Chondrocyte (in vitro differentiated cells): ENCODE results near the gene FBXL15. TPM values are rescaled to one million over a fixed set of nuclear protein-coding genes. Genes with fewer than 3 reads are reported as not detected.

Source experiments
- DNase-seq: peaks from one replicate; pipeline ENCODE4 v3.0.0; 2021; ENCODE audit warnings: mixed read lengths, low spot score
- H3K27ac Mint-ChIP-seq: one replicate; pipeline ENCODE4 v1.8.0; 2021; ENCODE audit warnings: mild to moderate bottlenecking, moderate library complexity, mixed read lengths; ENCODE audit not compliant: unreplicated experiment
- H3K27me3 Mint-ChIP-seq: 2 replicates; pipeline ENCODE4 v1.8.0; 2021; ENCODE audit warnings: low read depth, mixed read lengths
- H3K36me3 Mint-ChIP-seq: 2 replicates; pipeline ENCODE4 v1.8.0; 2021; ENCODE audit warnings: low read depth, mixed read lengths
- H3K4me1 Mint-ChIP-seq: 2 replicates; pipeline ENCODE4 v1.8.0; 2021; ENCODE audit warnings: low read depth, mild to moderate bottlenecking, mixed read lengths
- H3K4me3 Mint-ChIP-seq: one replicate; pipeline ENCODE4 v1.8.0; 2021; ENCODE audit warnings: mild to moderate bottlenecking, moderate library complexity, mixed read lengths; ENCODE audit not compliant: unreplicated experiment
- H3K9me3 Mint-ChIP-seq: 2 replicates; pipeline ENCODE4 v1.8.0; 2021; ENCODE audit warnings: low read depth, mixed read lengths
- total RNA-seq: library from RNA; stranded (reverse); gene quantifications from 3 replicates; pipeline ENCODE4 v1.2.1, GENCODE V29; 2021
- TF ChIP-seq, protein P1 (sequence below): fragments of 200-600 bp; sonication (generic); IDR thresholded peaks from 2 replicates; pipeline ENCODE4 v1.5.0; 2021; ENCODE audit warnings: antibody characterized with exemption, mild to moderate bottlenecking, moderate library complexity

Gene FBXL15
- total RNA-seq, 1 donor from 2014 or later = 9.0 TPM

- Mint-ChIP-seq H3K9me3 (no peaks in the 10 kb centered on the region), H3K4me1 (peaks cover 53% of the 10 kb centered on the region), H3K36me3 (peaks cover 8% of the 10 kb centered on the region), H3K27ac (peak overlapping the region; percentile 65), H3K27me3 (no peaks in the 10 kb centered on the region), H3K4me3 (peak overlapping the region; percentile 62)
- TF ChIP-seq, protein P1, sequence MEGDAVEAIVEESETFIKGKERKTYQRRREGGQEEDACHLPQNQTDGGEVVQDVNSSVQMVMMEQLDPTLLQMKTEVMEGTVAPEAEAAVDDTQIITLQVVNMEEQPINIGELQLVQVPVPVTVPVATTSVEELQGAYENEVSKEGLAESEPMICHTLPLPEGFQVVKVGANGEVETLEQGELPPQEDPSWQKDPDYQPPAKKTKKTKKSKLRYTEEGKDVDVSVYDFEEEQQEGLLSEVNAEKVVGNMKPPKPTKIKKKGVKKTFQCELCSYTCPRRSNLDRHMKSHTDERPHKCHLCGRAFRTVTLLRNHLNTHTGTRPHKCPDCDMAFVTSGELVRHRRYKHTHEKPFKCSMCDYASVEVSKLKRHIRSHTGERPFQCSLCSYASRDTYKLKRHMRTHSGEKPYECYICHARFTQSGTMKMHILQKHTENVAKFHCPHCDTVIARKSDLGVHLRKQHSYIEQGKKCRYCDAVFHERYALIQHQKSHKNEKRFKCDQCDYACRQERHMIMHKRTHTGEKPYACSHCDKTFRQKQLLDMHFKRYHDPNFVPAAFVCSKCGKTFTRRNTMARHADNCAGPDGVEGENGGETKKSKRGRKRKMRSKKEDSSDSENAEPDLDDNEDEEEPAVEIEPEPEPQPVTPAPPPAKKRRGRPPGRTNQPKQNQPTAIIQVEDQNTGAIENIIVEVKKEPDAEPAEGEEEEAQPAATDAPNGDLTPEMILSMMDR = no peak
- no peak for DNase-seq
Measured at GRCh38 chr10:102398172-102399020, 22.2 kb upstream of the FBXL15 start.

DNA sequence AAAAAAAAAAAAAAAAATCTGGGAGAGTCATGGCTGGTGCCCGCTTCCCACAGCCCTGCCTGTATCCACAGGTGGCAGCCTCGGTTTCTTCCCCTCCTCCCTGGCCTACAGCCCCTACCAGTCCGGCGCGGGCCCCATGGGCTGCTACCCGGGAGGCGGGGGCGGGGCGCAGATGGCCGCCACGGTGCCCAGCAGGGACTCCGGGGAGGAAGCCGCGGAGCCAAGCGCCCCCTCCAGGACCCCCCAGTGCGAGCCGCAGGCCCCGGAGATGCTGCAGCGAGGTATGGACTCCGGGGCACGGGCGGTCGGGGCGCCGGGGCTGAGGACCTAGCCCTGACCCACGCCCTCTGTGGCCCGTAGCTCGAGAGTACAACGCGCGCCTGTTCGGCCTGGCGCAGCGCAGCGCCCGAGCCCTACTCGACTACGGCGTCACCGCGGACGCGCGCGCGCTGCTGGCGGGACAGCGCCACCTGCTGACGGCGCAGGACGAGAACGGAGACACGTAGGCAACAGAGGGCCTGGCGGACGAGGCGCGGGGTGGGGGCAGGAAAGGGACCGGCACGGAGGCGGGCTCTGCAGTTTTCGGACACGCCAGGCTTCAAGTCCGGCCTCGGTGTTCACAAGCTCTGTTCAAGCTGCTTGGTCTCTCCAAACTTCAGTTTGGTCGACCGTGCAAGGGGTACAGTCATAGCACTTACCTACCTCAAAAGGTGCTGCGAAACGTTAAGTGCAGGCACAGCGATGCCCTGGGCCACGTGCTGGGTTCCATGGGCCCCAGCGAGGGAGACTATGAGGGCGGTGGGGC lies 21.2 kb upstream of the FBXL15 start:
- Mint-ChIP-seq H3K4me1 (peaks cover 48% of the 10 kb centered on the region), H3K27ac (peak overlapping the region; percentile 68), H3K27me3 (no peaks in the 10 kb centered on the region), H3K4me3 (peak overlapping the region; percentile 62), H3K9me3 (no peaks in the 10 kb centered on the region), H3K36me3 (peaks cover 8% of the 10 kb centered on the region)
- DNase-seq = no peak
- TF ChIP-seq, protein P1 = peak; percentile 98

DNA sequence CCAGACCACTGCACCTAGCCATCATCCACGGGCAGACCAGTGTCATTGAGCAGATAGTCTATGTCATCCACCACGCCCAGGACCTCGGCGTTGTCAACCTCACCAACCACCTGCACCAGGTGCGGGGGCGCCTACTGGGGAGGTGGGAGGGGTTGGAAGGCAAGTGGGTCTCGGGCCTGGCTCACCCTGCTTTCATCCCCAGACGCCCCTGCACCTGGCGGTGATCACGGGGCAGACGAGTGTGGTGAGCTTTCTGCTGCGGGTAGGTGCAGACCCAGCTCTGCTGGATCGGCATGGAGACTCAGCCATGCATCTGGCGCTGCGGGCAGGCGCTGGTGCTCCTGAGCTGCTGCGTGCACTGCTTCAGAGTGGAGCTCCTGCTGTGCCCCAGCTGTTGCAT lies 20.6 kb upstream of the FBXL15 start:
- Mint-ChIP-seq H3K27me3 (no peaks in the 10 kb centered on the region), H3K4me3 (peak overlapping the region; percentile 62), H3K9me3 (no peaks in the 10 kb centered on the region), H3K36me3 (peaks cover 8% of the 10 kb centered on the region), H3K27ac (peak overlapping the region; percentile 68), H3K4me1 (peaks cover 43% of the 10 kb centered on the region)
- TF ChIP-seq, protein P1 = no peak
- DNase-seq = no peak

GRCh38 chr10:102400598-102401341 lies 19.9 kb upstream of the FBXL15 start:
- Mint-ChIP-seq H3K4me3 (no peak overlapping the region), H3K9me3 (no peaks in the 10 kb centered on the region), H3K36me3 (peaks cover 8% of the 10 kb centered on the region), H3K27ac (no peak overlapping the region), H3K4me1 (peaks cover 43% of the 10 kb centered on the region), H3K27me3 (no peaks in the 10 kb centered on the region)
- no peak for DNase-seq
- TF ChIP-seq, protein P1 = no peak

- no peaks in the 10 kb centered on the region for H3K27me3 Mint-ChIP-seq
- H3K9me3 Mint-ChIP-seq = no peaks in the 10 kb centered on the region
- H3K36me3 Mint-ChIP-seq = peaks cover 8% of the 10 kb centered on the region
- peaks cover 37% of the 10 kb centered on the region for H3K4me1 Mint-ChIP-seq
- DNase-seq = no peak
- peak overlapping the region; percentile 22 for H3K27ac Mint-ChIP-seq
- no peak overlapping the region for H3K4me3 Mint-ChIP-seq
- TF ChIP-seq, protein P1 = no peak
Measured at GRCh38 chr10:102401342-102401654, 19.3 kb upstream of the FBXL15 start.
